AG09309 (cell line): ENCODE data around the gene GPD2.

Source experiments
- DNase-seq: peaks from one replicate; pipeline ENCODE4 v3.0.0-alpha.2; 2010; ENCODE audit warnings: low read depth
- H3K4me3 ChIP-seq: 2 replicates; pipeline ENCODE4 v1.5.1; 2011; ENCODE audit warnings: mild to moderate bottlenecking, low read depth, low read length, moderate library complexity; ENCODE audit not compliant: control insufficient read depth
- TF ChIP-seq, protein P1 (sequence below): IDR thresholded peaks from 2 replicates; pipeline ENCODE4 v1.5.1; 2011; ENCODE audit warnings: mild to moderate bottlenecking, low read depth, low read length, inconsistent platforms; ENCODE audit not compliant: insufficient read depth, control insufficient read depth; ENCODE audit errors: missing control alignments

The GPD2 gene

DNA sequence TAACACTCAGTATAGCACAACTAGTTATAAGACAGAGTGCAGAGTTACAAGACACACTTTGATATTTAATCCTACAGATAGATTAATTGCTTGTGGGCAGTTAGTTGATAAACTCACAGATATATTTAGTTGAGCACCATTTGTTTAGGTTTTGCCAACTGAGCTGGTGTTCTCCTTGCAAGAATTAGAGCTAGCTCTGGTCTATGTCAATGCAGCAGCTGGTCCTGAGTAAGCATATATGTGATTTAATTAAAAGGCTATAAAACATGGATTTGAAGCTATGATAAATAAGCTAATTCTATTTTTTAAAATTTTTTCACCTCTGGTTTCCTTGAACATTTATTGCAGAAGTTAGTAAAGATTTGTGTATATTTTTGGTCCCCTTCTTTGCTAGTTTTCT is 35.6 kb downstream of the GPD2 start:
- TF ChIP-seq, protein P1, sequence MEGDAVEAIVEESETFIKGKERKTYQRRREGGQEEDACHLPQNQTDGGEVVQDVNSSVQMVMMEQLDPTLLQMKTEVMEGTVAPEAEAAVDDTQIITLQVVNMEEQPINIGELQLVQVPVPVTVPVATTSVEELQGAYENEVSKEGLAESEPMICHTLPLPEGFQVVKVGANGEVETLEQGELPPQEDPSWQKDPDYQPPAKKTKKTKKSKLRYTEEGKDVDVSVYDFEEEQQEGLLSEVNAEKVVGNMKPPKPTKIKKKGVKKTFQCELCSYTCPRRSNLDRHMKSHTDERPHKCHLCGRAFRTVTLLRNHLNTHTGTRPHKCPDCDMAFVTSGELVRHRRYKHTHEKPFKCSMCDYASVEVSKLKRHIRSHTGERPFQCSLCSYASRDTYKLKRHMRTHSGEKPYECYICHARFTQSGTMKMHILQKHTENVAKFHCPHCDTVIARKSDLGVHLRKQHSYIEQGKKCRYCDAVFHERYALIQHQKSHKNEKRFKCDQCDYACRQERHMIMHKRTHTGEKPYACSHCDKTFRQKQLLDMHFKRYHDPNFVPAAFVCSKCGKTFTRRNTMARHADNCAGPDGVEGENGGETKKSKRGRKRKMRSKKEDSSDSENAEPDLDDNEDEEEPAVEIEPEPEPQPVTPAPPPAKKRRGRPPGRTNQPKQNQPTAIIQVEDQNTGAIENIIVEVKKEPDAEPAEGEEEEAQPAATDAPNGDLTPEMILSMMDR: no peak
- no peak overlapping the region for H3K4me3 ChIP-seq
- no peak for DNase-seq

DNA sequence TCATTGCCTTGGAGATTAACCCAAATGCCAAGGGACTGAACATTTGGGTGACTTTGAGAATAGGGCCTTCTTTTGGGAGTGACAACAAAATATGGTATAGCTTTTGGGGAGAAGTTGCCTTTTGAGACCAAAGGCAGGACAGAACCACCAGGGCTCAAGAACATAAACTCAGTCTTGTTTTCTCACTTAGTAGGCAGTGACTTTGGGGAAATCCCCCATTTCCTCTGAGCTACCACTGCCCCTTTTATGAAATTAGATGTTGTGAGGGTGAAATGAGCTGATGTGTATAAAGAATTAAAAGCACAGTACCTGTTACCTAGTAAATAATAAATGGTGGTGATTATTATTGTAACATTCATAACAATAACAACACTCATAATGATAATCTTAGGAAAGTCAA is 36.5 kb downstream of the GPD2 start:
- DNase-seq: no peak
- no peak overlapping the region for H3K4me3 ChIP-seq
- TF ChIP-seq, protein P1: no peak

DNA sequence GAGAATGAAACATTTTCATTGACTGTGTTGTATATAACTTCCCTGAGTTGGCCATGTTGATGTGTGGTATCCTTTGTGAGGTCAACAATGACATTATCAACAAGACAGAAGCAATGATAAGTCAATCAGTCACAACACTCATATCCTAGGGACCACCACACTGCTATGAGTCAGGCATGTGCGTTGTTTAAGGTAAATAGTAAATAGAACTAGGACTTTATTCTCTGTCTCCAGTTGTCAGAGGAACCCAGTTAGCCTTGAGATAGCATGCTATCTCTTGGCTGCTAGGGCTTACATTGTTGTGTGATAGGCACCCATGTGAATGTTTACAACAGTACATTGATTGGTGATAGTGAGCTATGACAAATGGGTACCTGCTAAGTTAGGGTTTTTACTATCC is 37.3 kb downstream of the GPD2 start:
- H3K4me3 ChIP-seq: no peak overlapping the region
- TF ChIP-seq, protein P1: no peak
- DNase-seq: no peak

DNA sequence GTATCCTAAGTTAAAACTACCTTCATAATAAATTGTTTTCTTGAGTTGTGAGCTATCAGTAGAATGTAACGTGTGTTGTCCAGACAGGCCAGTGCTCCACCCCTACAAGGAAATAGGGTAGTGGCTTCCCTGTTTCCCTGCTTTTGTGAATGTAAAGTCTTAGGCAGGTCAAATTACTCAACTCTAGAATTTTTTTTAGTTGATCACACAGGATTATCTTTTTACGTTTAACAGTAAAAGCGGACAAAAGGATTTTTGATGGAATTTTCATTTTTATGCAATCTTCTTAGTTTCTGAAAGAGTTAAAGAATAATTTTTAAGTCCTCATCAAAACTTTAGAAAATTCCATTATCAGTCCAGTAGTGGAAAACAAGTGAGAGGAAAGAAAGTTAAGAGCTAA is 38.2 kb downstream of the GPD2 start:
- DNase-seq: no peak
- TF ChIP-seq, protein P1: no peak
- no peak overlapping the region for H3K4me3 ChIP-seq

DNA sequence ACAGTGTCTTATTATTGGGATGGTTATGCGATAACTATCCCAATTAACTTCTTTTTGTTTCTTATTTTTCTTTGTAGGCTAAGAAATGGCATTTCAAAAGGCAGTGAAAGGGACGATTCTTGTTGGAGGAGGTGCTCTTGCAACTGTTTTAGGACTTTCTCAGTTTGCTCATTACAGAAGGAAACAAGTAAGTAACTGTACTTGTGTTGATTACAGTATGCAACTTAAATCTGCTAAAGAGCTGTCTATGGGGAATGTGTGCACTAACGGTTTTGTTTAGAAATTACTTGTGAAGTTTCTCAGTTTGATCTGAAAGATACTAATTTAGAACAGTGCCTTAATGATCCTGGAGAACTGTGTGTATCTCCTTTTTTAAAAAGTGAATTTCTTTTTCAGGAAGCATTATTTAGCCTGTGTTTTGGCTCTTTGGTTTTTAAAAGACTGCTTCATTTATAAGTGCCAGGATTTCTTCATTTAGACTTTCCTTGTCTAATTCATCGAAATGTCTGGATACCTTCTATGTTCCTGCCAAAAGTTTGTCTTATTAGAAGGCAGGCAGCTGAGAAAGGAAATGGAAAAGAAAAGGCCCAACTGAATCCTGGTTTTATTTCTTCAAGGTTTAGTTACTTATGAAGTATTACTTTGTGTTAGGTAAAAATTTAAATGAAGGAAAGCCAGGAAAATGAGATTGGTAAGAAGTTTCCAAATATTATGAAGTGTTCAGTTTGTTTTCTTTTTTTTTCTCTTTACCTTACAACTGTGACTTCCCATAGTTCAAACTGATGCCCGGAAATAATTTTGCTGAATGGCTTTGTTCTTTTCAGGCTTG is 40.1 kb downstream of the GPD2 start:
- no peak for DNase-seq
- TF ChIP-seq, protein P1: no peak
- no peak overlapping the region for H3K4me3 ChIP-seq

DNA sequence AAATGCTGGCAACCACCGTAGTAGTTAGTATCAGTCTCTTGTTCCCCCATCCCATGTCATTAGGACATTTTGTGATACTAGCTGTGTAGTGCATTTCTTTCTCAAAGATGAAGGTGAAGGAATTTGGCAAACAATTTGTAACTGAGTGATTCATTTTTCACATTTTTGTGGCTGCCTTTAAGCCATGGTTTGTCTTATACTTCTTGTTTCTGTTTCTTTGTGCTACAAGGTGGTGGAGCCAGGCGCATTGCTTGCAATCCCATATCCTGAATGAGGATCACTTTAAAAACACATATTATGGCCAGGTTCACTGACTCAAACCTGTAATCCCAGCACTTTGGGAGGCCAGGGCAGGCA is 40.6 kb downstream of the GPD2 start:
- no peak overlapping the region for H3K4me3 ChIP-seq
- TF ChIP-seq, protein P1: no peak
- DNase-seq: peak; percentile 29
